IMR-90 (cell line): ENCODE results near the gene ADAM15. TPM values are rescaled to one million over a fixed set of nuclear protein-coding genes. Genes with fewer than 3 reads are reported as not detected.

Source experiments
- ATAC-seq: fragments of 200-7000 bp; cut with Tn5 transposase; 2 replicates; pipeline ENCODE4 v1.9.1; 2020; ENCODE audit warnings: low read depth, mild to moderate bottlenecking, moderate library complexity
- BruUV-seq: library from RNA; stranded (reverse); fragments of 400-500 nt; replicated peaks from 2 replicates; lab custom pipeline; 2021; lab: Mats Ljungman, UMichigan
- CTCF ChIA-PET: fragments of 300-600 bp; formaldehyde crosslinking; extraction: SDS; loops from one replicate; lab custom pipeline; 2021; ENCODE audit warnings: antibody characterized with exemption; lab: Yijun Ruan, JAX
- POLR2A ChIA-PET: fragments of 300-600 bp; sonication (Branson Sonifier 250); formaldehyde crosslinking; loops from one replicate; lab custom pipeline; 2022; ENCODE audit warnings: antibody characterized with exemption; ENCODE audit not compliant: unreplicated experiment; lab: Charles Lee
- DNase-seq: peaks from one replicate; pipeline ENCODE4 v3.0.0; 2013
- H2AFZ ChIP-seq: replicated peaks from 2 replicates; pipeline ENCODE3; 2013; ENCODE audit warnings: low read length, mild to moderate bottlenecking; ENCODE audit not compliant: poor library complexity
- H2AK5ac ChIP-seq: 2 replicates; pipeline ENCODE4 v1.6.1; 2013; ENCODE audit warnings: low read depth, low read length, inconsistent platforms
- H2AK9ac ChIP-seq: replicated peaks from 2 replicates; pipeline ENCODE3; 2013; ENCODE audit warnings: mild to moderate bottlenecking, low read depth, low read length, moderate library complexity; ENCODE audit not compliant: poor library complexity
- H2BK120ac ChIP-seq: 2 replicates; pipeline ENCODE4 v1.6.1; 2013; ENCODE audit warnings: low read depth, low read length, inconsistent platforms
- H2BK15ac ChIP-seq: 3 replicates; pipeline ENCODE4 v1.6.1; 2013; ENCODE audit warnings: low read depth, low read length, inconsistent platforms
- H2BK20ac ChIP-seq: 2 replicates; pipeline ENCODE4 v1.6.1; 2013; ENCODE audit warnings: low read depth, mild to moderate bottlenecking, inconsistent platforms, low read length, moderate library complexity
- H2BK5ac ChIP-seq: 2 replicates; pipeline ENCODE4 v1.6.1; 2013; ENCODE audit warnings: mild to moderate bottlenecking, low read depth, low read length, inconsistent platforms; ENCODE audit not compliant: poor library complexity, severe bottlenecking
- H3K14ac ChIP-seq: replicated peaks from 2 replicates; pipeline ENCODE4 v1.6.1; 2013; ENCODE audit warnings: low read depth, low read length, inconsistent platforms
- H3K18ac ChIP-seq: 2 replicates; pipeline ENCODE4 v1.6.1; 2013; ENCODE audit warnings: low read depth, low read length, control low read depth
- H3K23ac ChIP-seq: 2 replicates; pipeline ENCODE4 v1.6.1; 2013; ENCODE audit warnings: low read depth, low read length, inconsistent platforms
- H3K27ac ChIP-seq: 2 replicates; pipeline ENCODE4 v1.5.1; 2013; ENCODE audit warnings: mild to moderate bottlenecking, control low read depth, low read length; ENCODE audit not compliant: insufficient read depth
- H3K27me3 ChIP-seq: 2 replicates; pipeline ENCODE4 v1.6.1; 2013; ENCODE audit warnings: low read length; ENCODE audit not compliant: control insufficient read depth, insufficient read depth
- H3K36me3 ChIP-seq: 2 replicates; pipeline ENCODE4 v1.6.1; 2013; ENCODE audit warnings: low read length, mixed read lengths; ENCODE audit not compliant: control insufficient read depth, insufficient read depth
- H3K4ac ChIP-seq: 2 replicates; pipeline ENCODE4 v1.6.1; 2013; ENCODE audit warnings: low read depth, low read length, inconsistent platforms
- H3K4me1 ChIP-seq: 2 replicates; pipeline ENCODE4 v1.6.1; 2013; ENCODE audit warnings: low read length, mixed read lengths; ENCODE audit not compliant: control insufficient read depth, insufficient read depth
- H3K4me2 ChIP-seq: 2 replicates; pipeline ENCODE4 v1.6.1; 2013; ENCODE audit warnings: low read depth, mild to moderate bottlenecking, control low read depth, low read length, moderate library complexity
- H3K4me3 ChIP-seq: 2 replicates; pipeline ENCODE4 v1.5.1; 2013; ENCODE audit warnings: low read depth, mild to moderate bottlenecking, control low read depth, low read length, moderate library complexity; ENCODE audit not compliant: insufficient read depth
- H3K56ac ChIP-seq: 2 replicates; pipeline ENCODE4 v1.6.1; 2013; ENCODE audit warnings: low read length, inconsistent platforms; ENCODE audit not compliant: insufficient read depth; ENCODE audit errors: extremely low read depth
- H3K79me1 ChIP-seq, 2 experiments: 2 replicates each; pipeline ENCODE4 v1.6.1; 2013; ENCODE audit warnings: low read length in 2 of 2, inconsistent platforms in 1 of 2, low read depth in 1 of 2
- H3K9ac ChIP-seq: 2 replicates; pipeline ENCODE4 v1.6.1; 2013; ENCODE audit warnings: low read depth, low read length, control low read depth
- H3K9me1 ChIP-seq: 2 replicates; pipeline ENCODE4 v1.6.1; 2013; ENCODE audit warnings: low read length, inconsistent platforms; ENCODE audit not compliant: insufficient read depth
- H3K9me3 ChIP-seq: 2 replicates; pipeline ENCODE4 v1.6.1; 2013; ENCODE audit warnings: low read length; ENCODE audit not compliant: control insufficient read depth, insufficient read depth
- H4K20me1 ChIP-seq: 2 replicates; pipeline ENCODE4 v1.6.1; 2013; ENCODE audit warnings: low read length, inconsistent platforms; ENCODE audit not compliant: insufficient read depth
- H4K5ac ChIP-seq: 2 replicates; pipeline ENCODE4 v1.6.1; 2013; ENCODE audit warnings: mild to moderate bottlenecking, low read depth, low read length, control low read depth
- H4K8ac ChIP-seq, 2 experiments: 2 replicates each; pipeline ENCODE4 v1.6.1; 2013; ENCODE audit warnings: low read depth in 2 of 2, low read length in 2 of 2, control low read depth in 1 of 2, inconsistent platforms in 1 of 2
- H4K91ac ChIP-seq: 2 replicates; pipeline ENCODE4 v1.6.1; 2013; ENCODE audit warnings: low read depth, low read length, inconsistent platforms; ENCODE audit not compliant: insufficient read depth
- MAFK ChIP-seq: IDR thresholded peaks from 2 replicates; pipeline ENCODE4 v1.6.1; 2012; ENCODE audit warnings: low read depth, low read length, improper control_type of control experiment
- MAZ ChIP-seq: IDR thresholded peaks from 2 replicates; pipeline ENCODE4 v1.6.1; 2012; ENCODE audit warnings: low read depth, mild to moderate bottlenecking, low read length, improper control_type of control experiment, moderate library complexity, borderline replicate concordance
- WGBS, 2 experiments: methylation state at CpG; one replicate each; pipeline versions ENCODE4 v1.1.5 to v1.1.7; 2013; ENCODE audit warnings: missing lambda C conversion rate in 2 of 2; ENCODE audit not compliant: insufficient read length in 1 of 2; ENCODE audit errors: extremely low coverage in 2 of 2; 5-methylcytosine and 5-hydroxymethylcytosine counted together
- dilution Hi-C: fragments of 300-500 bp; cut with HindIII; formaldehyde crosslinking; loops from one replicate; pipeline ENCODE4 v1.14.3; 2018; ENCODE audit warnings: low sequenced_read_pairs; ENCODE audit not compliant: unreplicated experiment
- in situ Hi-C: fragments of 300-500 bp; cut with MboI; formaldehyde crosslinking; loops from 3 replicates; pipeline ENCODE4 v1.14.3; 2019; ENCODE audit warnings: low sequenced_read_pairs, inconsistent platforms, mixed read lengths
- intact Hi-C: fragments of 100-400 bp; cut with micrococcal nuclease; formaldehyde crosslinking; loops from 2 replicates; pipeline ENCODE4 v1.10.0; 2022
- polyA plus RNA-seq, 3 experiments: library from polyadenylated mRNA; depleted of rRNA; stranded (reverse); fragments of >200 nt; gene quantifications; 2 replicates each; pipeline ENCODE4 v1.2.3, GENCODE V29; 2012; ENCODE audit warnings: low replicate concordance in 1 of 3
- total RNA-seq: library from RNA; depleted of rRNA; stranded (reverse); fragments of >200 nt; gene quantifications from 2 replicates; pipeline ENCODE4 v1.2.3, GENCODE V29; 2012

The ADAM15 gene
- total and polyA plus RNA-seq, 2 of the 4 experiments (the other 2 are of a cell fraction): 25.6 to 52.4 TPM

DNA sequence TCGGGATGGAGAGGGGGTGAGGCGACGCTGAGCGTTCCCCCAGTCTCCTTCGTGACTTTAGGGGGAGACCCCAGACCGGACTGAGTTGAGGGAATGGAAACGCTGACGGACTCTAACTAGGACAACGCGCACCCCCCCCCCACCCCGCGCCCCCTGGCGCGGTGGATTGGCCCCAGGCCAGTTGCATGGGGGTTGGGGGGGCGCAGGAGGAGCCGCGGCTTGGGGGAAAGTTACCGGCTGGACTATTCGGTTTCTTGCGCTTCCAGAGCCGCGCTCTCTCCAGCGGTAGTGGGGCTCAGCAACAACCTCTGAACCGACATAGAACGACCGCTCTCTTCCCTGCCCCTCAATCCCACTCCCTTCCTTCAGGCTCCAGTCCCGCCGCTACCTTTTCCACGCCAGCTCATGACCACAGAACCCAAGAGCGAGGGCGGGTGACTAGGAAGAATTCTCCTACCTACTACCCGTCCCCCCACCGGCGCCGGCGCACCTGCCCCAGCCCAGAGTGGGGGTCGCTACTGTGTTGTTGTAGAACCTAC is 47.8 kb upstream of the ADAM15 start:
- ATAC-seq (no peak), DNase-seq (no peak)
- in situ Hi-C loops (no loop called here), dilution Hi-C loops (no loop called here), intact Hi-C loops (loop anchor here (5.0 kb wide), 1 partner anchor 49 kb away; the partner anchor contains the start of gene ADAM15)
- BruUV-seq: no TSS peak
- H3K4ac ChIP-seq: peak overlapping the region; percentile 99
- peak overlapping the region; percentile 98 for H2AK9ac ChIP-seq
- peak overlapping the region; percentile 93 for H2AFZ ChIP-seq
- H3K4me2 ChIP-seq: peak overlapping the region; percentile 97
- peak overlapping the region; percentile 95 for H3K9ac ChIP-seq
- H4K20me1 ChIP-seq: no peaks in the 10 kb centered on the region
- CTCF ChIA-PET: interaction anchor here (0.6 to 1.6 kb wide), 2 partner anchors 14 to 16 kb away, joined by 3 to 7 read pairs; no protein-coding TSS in a partner anchor
- no peaks in the 10 kb centered on the region for H3K9me3 ChIP-seq
- peak overlapping the region; percentile 70 for H2BK120ac ChIP-seq
- H2BK20ac ChIP-seq: peak overlapping the region; percentile 65; the same call in 1 of the 2 replicates
- H4K91ac ChIP-seq: peak overlapping the region; percentile 98
- peak overlapping the region; percentile 99 for H3K23ac ChIP-seq
- POLR2A ChIA-PET: no interaction called here
- H4K5ac ChIP-seq: peak overlapping the region; percentile 92
- peak overlapping the region; percentile 92 to 98; a peak in 3 of 4 replicates for H4K8ac ChIP-seq
- H3K27ac ChIP-seq: peak overlapping the region; percentile 96
- no peaks in the 10 kb centered on the region for H3K27me3 ChIP-seq
- peaks cover 12% of the 10 kb centered on the region for H3K9me1 ChIP-seq
- no peaks in the 10 kb centered on the region; the same call in none of the 2 replicates for H3K36me3 ChIP-seq
- H3K18ac ChIP-seq: peak overlapping the region; percentile 88
- H3K4me1 ChIP-seq: peaks cover 21% of the 10 kb centered on the region
- H2BK5ac ChIP-seq: peak overlapping the region; percentile 91
- H2AK5ac ChIP-seq: peak overlapping the region; percentile 99
- peak overlapping the region; percentile 100 for H3K14ac ChIP-seq
- peak overlapping the region; percentile 93 for H3K56ac ChIP-seq
- peak overlapping the region; percentile 89; the same call in 2 of the 3 replicates for H2BK15ac ChIP-seq
- peak overlapping the region; percentile 98 for H3K4me3 ChIP-seq
- peak; percentile 54; the same call in 1 of the 2 replicates for TF ChIP-seq MAZ
- no peak for TF ChIP-seq MAFK
- H3K79me1 ChIP-seq: peaks cover 14 to 67% of the 10 kb centered on the region in 2 experiments
- no CpG with 5 or more reads among the region's 37 CpGs for WGBS, 2 experiments
